HepG2 (cell line): ENCODE results near the gene PTCRA. TPM values are rescaled to one million over a fixed set of nuclear protein-coding genes. Genes with fewer than 3 reads are reported as not detected.

Source experiments
- AHR ChIP-seq: IDR thresholded peaks from 2 replicates; pipeline ENCODE4 v1.6.1; 2018; ENCODE audit warnings: missing genetic modification reagents, missing compliant biosample characterization
- FOSL2 ChIP-seq: sonication (generic); formaldehyde crosslinking; IDR thresholded peaks from 2 replicates; pipeline ENCODE4 v1.4.0; 2020; ENCODE audit warnings: missing genetic modification reagents
- HDAC6 ChIP-seq: fragments of 200-600 bp; sonication (generic); IDR thresholded peaks from 2 replicates; pipeline ENCODE4 v1.7.0; 2017; ENCODE audit warnings: mild to moderate bottlenecking, antibody characterized with exemption, low read length, low read depth
- HMGA1 ChIP-seq: sonication (generic); formaldehyde crosslinking; conservative IDR thresholded peaks from 2 replicates; pipeline ENCODE4 v1.4.0; 2020; ENCODE audit warnings: missing genetic modification reagents
- HOXA3 ChIP-seq: sonication (generic); formaldehyde crosslinking; IDR thresholded peaks from 2 replicates; pipeline ENCODE4 v1.5.0; 2020; ENCODE audit warnings: missing genetic modification reagents
- MED1 ChIP-seq: sonication (generic); formaldehyde crosslinking; IDR thresholded peaks from 2 replicates; pipeline ENCODE4 v1.4.0; 2020; ENCODE audit warnings: missing genetic modification reagents
- MEIS1 ChIP-seq: sonication (generic); formaldehyde crosslinking; IDR thresholded peaks from 2 replicates; pipeline ENCODE4 v1.9.0; 2021; ENCODE audit warnings: mild to moderate bottlenecking, missing genetic modification reagents, moderate library complexity, borderline replicate concordance
- MZF1 ChIP-seq: sonication (generic); formaldehyde crosslinking; IDR thresholded peaks from 2 replicates; pipeline ENCODE4 v1.8.1; 2023; ENCODE audit warnings: mild to moderate bottlenecking, missing genetic modification reagents, borderline replicate concordance
- PAX8 ChIP-seq: sonication (generic); formaldehyde crosslinking; IDR thresholded peaks from 2 replicates; pipeline ENCODE4 v1.8.0; 2022; ENCODE audit warnings: mild to moderate bottlenecking, missing genetic modification reagents, borderline replicate concordance
- PBX2 ChIP-seq: IDR thresholded peaks from 2 replicates; pipeline ENCODE4 v1.6.1; 2016; ENCODE audit warnings: control low read depth
- PRDM4 ChIP-seq: sonication (generic); formaldehyde crosslinking; IDR thresholded peaks from 2 replicates; pipeline ENCODE4 v1.9.0; 2021; ENCODE audit warnings: missing genetic modification reagents, borderline replicate concordance
- RXRA ChIP-seq: sonication (generic); formaldehyde crosslinking; IDR thresholded peaks from 2 replicates; pipeline ENCODE4 v1.5.1; 2020; ENCODE audit warnings: missing genetic modification reagents
- SIX1 ChIP-seq: sonication (generic); formaldehyde crosslinking; IDR thresholded peaks from 2 replicates; pipeline ENCODE4 v1.4.0; 2020; ENCODE audit warnings: missing genetic modification reagents, borderline replicate concordance
- TCF7 ChIP-seq: sonication (generic); IDR thresholded peaks from 2 replicates; pipeline ENCODE4 v1.6.1; 2016; ENCODE audit warnings: antibody characterized with exemption, low read depth
- TFE3 ChIP-seq: IDR thresholded peaks from 2 replicates; pipeline ENCODE4 v1.6.1; 2016
- TRIM24 ChIP-seq: sonication (generic); formaldehyde crosslinking; IDR thresholded peaks from 2 replicates; pipeline ENCODE4 v1.8.0; 2022; ENCODE audit warnings: mild to moderate bottlenecking, missing genetic modification reagents
- XRCC5 ChIP-seq: fragments of 200-400 bp; formaldehyde crosslinking; optimal IDR thresholded peaks from 2 replicates; pipeline ENCODE3; 2017; ENCODE audit warnings: mild to moderate bottlenecking, low read length
- ZFP91 ChIP-seq: sonication (generic); formaldehyde crosslinking; IDR thresholded peaks from 2 replicates; pipeline ENCODE4 v1.9.0; 2022; ENCODE audit warnings: missing genetic modification reagents, mild to moderate bottlenecking, borderline replicate concordance
- ZKSCAN1 ChIP-seq: fragments of 150-350 bp; IDR thresholded peaks from 2 replicates; pipeline ENCODE4 v1.6.1; 2014; ENCODE audit warnings: low read length
- ZMYM2 ChIP-seq: sonication (generic); formaldehyde crosslinking; IDR thresholded peaks from 2 replicates; pipeline ENCODE4 v1.8.0; 2022; ENCODE audit warnings: mild to moderate bottlenecking, missing genetic modification reagents
- ZNF460 ChIP-seq: sonication (generic); formaldehyde crosslinking; IDR thresholded peaks from 2 replicates; pipeline ENCODE4 v1.5.1; 2020; ENCODE audit warnings: missing genetic modification reagents, mild to moderate bottlenecking, borderline replicate concordance
- ZNF510 ChIP-seq: sonication (generic); formaldehyde crosslinking; IDR thresholded peaks from 2 replicates; pipeline ENCODE4 v1.4.0; 2020; ENCODE audit warnings: low read depth, mild to moderate bottlenecking, missing genetic modification reagents
- ZNF709 ChIP-seq: sonication (generic); formaldehyde crosslinking; IDR thresholded peaks from 2 replicates; pipeline ENCODE4 v1.5.0; 2020; ENCODE audit warnings: mild to moderate bottlenecking, missing genetic modification reagents
- ZNF772 ChIP-seq: sonication (generic); formaldehyde crosslinking; IDR thresholded peaks from 2 replicates; pipeline ENCODE4 v1.5.0; 2020; ENCODE audit warnings: mild to moderate bottlenecking, missing genetic modification reagents
- ZNF777 ChIP-seq: sonication (generic); formaldehyde crosslinking; IDR thresholded peaks from 2 replicates; pipeline ENCODE4 v1.4.0; 2020; ENCODE audit warnings: missing genetic modification reagents
- ZSCAN12 ChIP-seq: sonication (generic); formaldehyde crosslinking; IDR thresholded peaks from 2 replicates; pipeline ENCODE4 v1.9.0; 2021; ENCODE audit warnings: mild to moderate bottlenecking, missing genetic modification reagents
- ZSCAN31 ChIP-seq: sonication (generic); formaldehyde crosslinking; IDR thresholded peaks from 2 replicates; pipeline ENCODE4 v1.5.0; 2020; ENCODE audit warnings: low read depth, mild to moderate bottlenecking, missing genetic modification reagents
- polyA plus RNA-seq, 8 experiments: library from polyadenylated mRNA; depleted of rRNA in 3 of 8; stranded (reverse) in 7 of 8; unstranded in 1 of 8; fragments of >200 nt; fragmentation: Illumina TruSeq in 4 of 8; extraction: Trizol in 4 of 8; gene quantifications; 2 replicates each; pipeline versions ENCODE4 v1.2.1 to v1.2.3, GENCODE V29; 2011 to 2016; ENCODE audit warnings: low read depth in 4 of 8, missing spikeins in 1 of 8, mixed read lengths in 1 of 8; ENCODE audit not compliant: insufficient read depth in 1 of 8
- total RNA-seq, 5 experiments: library from RNA; depleted of rRNA; stranded (reverse); fragments of >200 nt; fragmentation: Illumina TruSeq; extraction: Trizol; gene quantifications; 2 replicates each; pipeline ENCODE4 v1.2.3, GENCODE V29; 2016; ENCODE audit warnings: low read depth in 1 of 5

The PTCRA gene
- total and polyA plus RNA-seq, 2 of the 13 experiments (the other 11 are each of a cell fraction or from before 2014, with no cell fraction given) = not detected

GRCh38 chr6:42969934-42970333 is 54.1 kb downstream of the PTCRA start (continued):
- TF ChIP-seq MED1 (CRISPR knock-in tag) = peak; percentile 26; the same call in 1 of the 2 replicates
- TF ChIP-seq TFE3 = no peak
- 0 out of 2 replicates have a peak, but pooled peaks have one; percentile 14 for TF ChIP-seq FOSL2 (CRISPR knock-in tag)
- TF ChIP-seq AHR (CRISPR knock-in tag) = no peak
- TF ChIP-seq ZNF460 (CRISPR knock-in tag) = no peak
- TF ChIP-seq ZSCAN31 (CRISPR knock-in tag) = no peak
- TF ChIP-seq ZKSCAN1 = no peak
- peak; percentile 84 for TF ChIP-seq ZMYM2 (CRISPR knock-in tag)
- no peak for TF ChIP-seq MEIS1 (CRISPR knock-in tag)
- no peak for TF ChIP-seq ZNF772 (CRISPR knock-in tag)
- TF ChIP-seq ZNF709 = no peak
- no peak for TF ChIP-seq ZSCAN12
- TF ChIP-seq ZNF777 (CRISPR knock-in tag) = no peak
- TF ChIP-seq PRDM4 = no peak
- no peak for TF ChIP-seq SIX1 (CRISPR knock-in tag)
- no peak for TF ChIP-seq XRCC5
- no peak for TF ChIP-seq RXRA (CRISPR knock-in tag)
- TF ChIP-seq HOXA3 = peak; percentile 24; the same call in 1 of the 2 replicates
- TF ChIP-seq PBX2 (CRISPR knock-in tag) = no peak
- no peak for TF ChIP-seq MZF1
- no peak for TF ChIP-seq HDAC6
- TF ChIP-seq ZNF510 (CRISPR knock-in tag) = no peak
- TF ChIP-seq TRIM24 (CRISPR knock-in tag) = peak; percentile 82
- TF ChIP-seq ZFP91 (CRISPR knock-in tag) = 0 out of 2 replicates have a peak, but pooled peaks have one; percentile 7
- no peak for TF ChIP-seq PAX8 (CRISPR knock-in tag)
- no peak for TF ChIP-seq HMGA1 (CRISPR knock-in tag)
- TF ChIP-seq TCF7 = no peak
